Transverse colon (tissue), 4 donors: Measurements from ENCODE around the gene RIMS1.

Experiments used
- POLR2A ChIP-seq: fragments of 450-650 bp; IDR thresholded peaks from one replicate; pipeline ENCODE4 v1.6.1; 2016; ENCODE audit warnings: antibody characterized with exemption, mild to moderate bottlenecking, moderate library complexity
- POLR2AphosphoS5 ChIP-seq, 3 donors: sonication (generic); formaldehyde crosslinking; IDR thresholded peaks; one replicate each; pipeline ENCODE4 v1.6.1; 2016; ENCODE audit warnings: antibody characterized with exemption in 3 of 3
- TF ChIP-seq, protein P1 (sequence below), 5 experiments: fragments of 200-600 bp in 3 of 5; fragments of 450-650 bp in 2 of 5; sonication (generic) in 3 of 5; IDR thresholded peaks; 1 replicate in 2 of 5; 2 replicates in 3 of 5; pipeline ENCODE4 v1.5.1; 2016 to 2017; ENCODE audit warnings: antibody characterized with exemption in 5 of 5, inconsistent platforms in 3 of 5, mild to moderate bottlenecking in 2 of 5, moderate library complexity in 1 of 5

GRCh38 chr6:71929047-71929446, 42.7 kb downstream of the RIMS1 start:
- TF ChIP-seq POLR2AphosphoS5 (IDR thresholded peaks at IDR 0.05) (no peak), POLR2A (no peak)
- TF ChIP-seq, protein P1, sequence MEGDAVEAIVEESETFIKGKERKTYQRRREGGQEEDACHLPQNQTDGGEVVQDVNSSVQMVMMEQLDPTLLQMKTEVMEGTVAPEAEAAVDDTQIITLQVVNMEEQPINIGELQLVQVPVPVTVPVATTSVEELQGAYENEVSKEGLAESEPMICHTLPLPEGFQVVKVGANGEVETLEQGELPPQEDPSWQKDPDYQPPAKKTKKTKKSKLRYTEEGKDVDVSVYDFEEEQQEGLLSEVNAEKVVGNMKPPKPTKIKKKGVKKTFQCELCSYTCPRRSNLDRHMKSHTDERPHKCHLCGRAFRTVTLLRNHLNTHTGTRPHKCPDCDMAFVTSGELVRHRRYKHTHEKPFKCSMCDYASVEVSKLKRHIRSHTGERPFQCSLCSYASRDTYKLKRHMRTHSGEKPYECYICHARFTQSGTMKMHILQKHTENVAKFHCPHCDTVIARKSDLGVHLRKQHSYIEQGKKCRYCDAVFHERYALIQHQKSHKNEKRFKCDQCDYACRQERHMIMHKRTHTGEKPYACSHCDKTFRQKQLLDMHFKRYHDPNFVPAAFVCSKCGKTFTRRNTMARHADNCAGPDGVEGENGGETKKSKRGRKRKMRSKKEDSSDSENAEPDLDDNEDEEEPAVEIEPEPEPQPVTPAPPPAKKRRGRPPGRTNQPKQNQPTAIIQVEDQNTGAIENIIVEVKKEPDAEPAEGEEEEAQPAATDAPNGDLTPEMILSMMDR (IDR thresholded peaks at IDR 0.05), result no peak
